Right lobe of liver (tissue), 4 donors: ENCODE measurements around the gene CHMP2A.

Experiments used
- POLR2A ChIP-seq: fragments of 450-650 bp; IDR thresholded peaks from one replicate; pipeline ENCODE4 v1.6.1; 2017; ENCODE audit warnings: antibody characterized with exemption, mild to moderate bottlenecking
- TF ChIP-seq, protein P1 (sequence below), 4 donors: fragments of 200-600 bp in 3 of 4; fragments of 450-650 bp in 1 of 4; IDR thresholded peaks; one replicate each; pipeline versions ENCODE4 v1.5.1 to v1.8.0; 2016 to 2022; ENCODE audit warnings: antibody characterized with exemption in 4 of 4, mild to moderate bottlenecking in 2 of 4
- donor health status: DM: no; HTN: no; CAD: no.
- donor health status: DM: no; HTN: no; CAD: no.
- donor health status: DM: no; HTN: yes; CAD: no.

- TF ChIP-seq, protein P1, sequence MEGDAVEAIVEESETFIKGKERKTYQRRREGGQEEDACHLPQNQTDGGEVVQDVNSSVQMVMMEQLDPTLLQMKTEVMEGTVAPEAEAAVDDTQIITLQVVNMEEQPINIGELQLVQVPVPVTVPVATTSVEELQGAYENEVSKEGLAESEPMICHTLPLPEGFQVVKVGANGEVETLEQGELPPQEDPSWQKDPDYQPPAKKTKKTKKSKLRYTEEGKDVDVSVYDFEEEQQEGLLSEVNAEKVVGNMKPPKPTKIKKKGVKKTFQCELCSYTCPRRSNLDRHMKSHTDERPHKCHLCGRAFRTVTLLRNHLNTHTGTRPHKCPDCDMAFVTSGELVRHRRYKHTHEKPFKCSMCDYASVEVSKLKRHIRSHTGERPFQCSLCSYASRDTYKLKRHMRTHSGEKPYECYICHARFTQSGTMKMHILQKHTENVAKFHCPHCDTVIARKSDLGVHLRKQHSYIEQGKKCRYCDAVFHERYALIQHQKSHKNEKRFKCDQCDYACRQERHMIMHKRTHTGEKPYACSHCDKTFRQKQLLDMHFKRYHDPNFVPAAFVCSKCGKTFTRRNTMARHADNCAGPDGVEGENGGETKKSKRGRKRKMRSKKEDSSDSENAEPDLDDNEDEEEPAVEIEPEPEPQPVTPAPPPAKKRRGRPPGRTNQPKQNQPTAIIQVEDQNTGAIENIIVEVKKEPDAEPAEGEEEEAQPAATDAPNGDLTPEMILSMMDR (IDR thresholded peaks at IDR 0.05), result no peak
- TF ChIP-seq POLR2A, result peak; percentile 68
Observed at GRCh38 chr19:58558623-58559274, 3.8 kb upstream of the CHMP2A start.
